Right lobe of liver (tissue), 4 donors: Measurements from ENCODE around the gene XPO4.
"Not testable (repeated sequence)": the region's sequence is repeated elsewhere in the genome, so short reads cannot be mapped to it uniquely, and the experiment has no call there.

Source experiments
- CTCF ChIP-seq, 4 donors: fragments of 200-600 bp in 3 of 4; fragments of 450-650 bp in 1 of 4; IDR thresholded peaks; one replicate each; pipeline versions ENCODE4 v1.5.1 to v1.8.0; 2016 to 2022; ENCODE audit warnings: antibody characterized with exemption in 4 of 4, mild to moderate bottlenecking in 2 of 4
- POLR2A ChIP-seq: fragments of 450-650 bp; IDR thresholded peaks from one replicate; pipeline ENCODE4 v1.6.1; 2017; ENCODE audit warnings: antibody characterized with exemption, mild to moderate bottlenecking
- donor health status: DM: no; HTN: no; CAD: no.
- donor health status: DM: no; HTN: no; CAD: no.
- donor health status: DM: no; HTN: yes; CAD: no.

GRCh38 chr13:20925395-20925790 is 22.8 kb upstream of the XPO4 start:
- not testable (repeated sequence) for TF ChIP-seq POLR2A; CTCF (IDR thresholded peaks at IDR 0.05)
